NCI-H1092 treated with DMSO at 0.1 percent for 48 hours (cell line): ENCODE results near the gene IDH3B.

Experiments used
- DNase-seq: peaks from one replicate; lab custom pipeline; 2025; lab: John Stamatoyannopoulos, UW

IDH3B gene

GRCh38 chr20:2617099-2617714 is 46.8 kb downstream of the IDH3B start:
- no peak for DNase-seq

GRCh38 chr20:2616634-2617033 is 47.4 kb downstream of the IDH3B start:
- DNase-seq = no peak

- no peak for DNase-seq
Observed at GRCh38 chr20:2612073-2612472, 51.9 kb downstream of the IDH3B start.

GRCh38 chr20:2610941-2611720 is 52.9 kb downstream of the IDH3B start:
- DNase-seq = peak; percentile 45

GRCh38 chr20:2610326-2610725 is 53.7 kb downstream of the IDH3B start:
- DNase-seq = no peak
